ENCODE measurements around the gene PHACTR2.
A peak's percentile ranks its signal among the peaks of the same experiment; 100 is the strongest.
"Not testable (repeated sequence)": the region's sequence is repeated elsewhere in the genome, so short reads cannot be mapped to it uniquely, and the experiment has no call there.

The PHACTR2 gene

GRCh38 chr6:143822584-143823024 is 144.8 kb downstream of the PHACTR2 start:
- DNase-seq = no peak

DNA sequence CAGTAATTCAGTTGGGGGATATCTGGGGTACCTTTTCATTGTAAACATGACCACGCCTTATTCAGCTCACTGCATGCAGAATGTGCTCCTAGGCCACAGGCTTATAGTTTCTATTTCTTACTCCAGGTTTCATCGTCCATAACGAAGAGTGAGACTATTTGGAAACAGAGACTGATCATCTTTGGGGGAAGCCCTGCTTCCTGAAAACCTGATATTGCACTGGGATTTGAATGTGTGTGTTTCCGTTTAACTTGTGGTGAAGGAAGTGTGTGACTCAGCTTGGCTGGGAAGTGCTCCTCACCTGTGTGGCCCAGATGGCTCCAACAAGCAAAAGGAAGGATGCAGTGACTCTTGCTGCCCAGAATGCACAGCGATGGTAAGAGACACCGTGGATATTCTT is 145.8 kb downstream of the PHACTR2 start:
- DNase-seq = no peak

GRCh38 chr6:143828572-143828971 is 150.8 kb downstream of the PHACTR2 start:
- no peak for DNase-seq

DNA sequence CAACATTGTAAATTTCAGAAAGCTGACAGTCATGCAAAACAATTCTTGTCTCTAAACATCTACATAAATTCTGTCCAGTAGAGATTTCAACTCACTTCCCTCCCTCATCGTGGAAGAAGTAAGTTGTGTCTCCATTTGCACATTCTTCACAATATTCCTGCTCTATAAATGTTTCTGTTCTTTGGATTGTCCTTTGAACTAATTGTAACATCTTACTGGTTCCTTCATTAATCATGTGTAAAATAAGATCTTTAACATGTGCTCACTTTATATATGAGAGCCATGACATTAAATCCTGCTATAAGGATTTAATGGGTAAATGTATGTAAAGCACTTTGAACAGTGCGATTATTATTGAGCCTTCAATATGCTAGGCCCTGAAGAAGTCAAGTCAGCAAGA is 158.4 kb downstream of the PHACTR2 start:
- DNase-seq = no peak

DNA sequence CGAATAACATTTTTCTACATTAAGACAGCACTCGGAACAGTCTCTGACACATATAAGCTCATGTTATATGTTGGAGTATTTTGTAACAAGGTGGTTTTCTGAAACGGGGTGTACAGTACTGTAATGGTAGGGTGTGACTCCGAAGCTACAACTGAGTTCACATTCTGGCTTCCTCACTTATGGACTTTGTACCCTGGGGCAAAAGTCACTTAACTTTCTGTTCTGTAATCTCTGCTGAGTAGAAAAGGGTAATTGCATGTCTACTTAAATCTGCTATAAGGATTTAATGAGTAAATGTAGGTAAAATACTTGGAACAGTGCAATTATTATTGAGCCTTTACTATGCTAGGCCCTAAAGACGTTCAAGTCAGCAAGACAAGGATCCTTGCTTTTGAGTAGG is 160.6 kb downstream of the PHACTR2 start:
- no peak for DNase-seq

DNA sequence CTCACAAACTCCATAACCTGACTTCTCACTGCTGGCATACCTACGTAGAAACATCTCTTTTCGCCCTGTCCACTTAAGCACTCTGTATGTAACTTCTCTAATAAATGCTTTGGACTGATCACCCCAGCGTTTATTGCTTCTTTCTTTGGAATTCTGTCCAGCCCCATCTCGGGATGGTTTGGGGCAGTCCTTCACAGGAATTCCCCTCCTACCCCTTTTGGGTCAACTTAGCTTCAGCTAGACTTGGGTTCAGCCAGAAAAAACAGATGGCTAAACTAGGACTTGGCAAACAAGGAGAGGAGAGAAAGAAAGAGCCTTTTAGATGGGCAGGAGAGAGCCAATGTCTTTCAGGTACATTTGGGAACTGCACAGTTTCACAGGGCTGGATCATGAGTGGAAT is 161.4 kb downstream of the PHACTR2 start:
- DNase-seq = no peak

DNA sequence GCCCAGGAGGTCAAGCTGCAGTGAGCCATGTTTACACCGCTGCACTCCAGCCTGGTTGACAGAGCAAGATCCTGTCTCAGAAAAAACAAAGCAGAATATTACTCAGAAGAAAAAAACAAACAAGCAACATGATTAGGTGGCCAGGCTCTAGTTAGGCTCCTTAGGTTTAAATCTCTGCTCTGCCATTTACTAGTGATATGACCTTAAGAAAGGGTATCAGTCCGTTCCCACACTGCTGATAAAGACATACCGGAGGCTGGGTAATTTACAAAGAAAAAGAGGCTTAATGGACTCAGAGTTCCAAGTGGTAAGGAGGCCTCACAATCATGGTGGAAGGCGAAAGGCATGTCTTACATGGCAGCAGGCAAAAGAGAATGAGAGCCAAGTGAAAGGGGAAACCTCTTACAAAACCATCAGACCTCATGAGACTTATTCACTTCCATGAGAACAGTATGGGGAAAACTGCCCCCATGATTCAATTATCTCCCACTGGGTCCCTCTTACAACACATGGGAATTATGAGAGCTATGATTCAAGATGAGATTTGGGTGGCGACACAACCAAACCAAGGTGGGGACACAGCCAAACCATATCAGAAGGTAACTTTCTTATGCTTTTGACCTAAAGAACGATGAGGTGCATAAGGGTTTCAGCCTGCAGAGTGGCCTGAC is 163.0 kb downstream of the PHACTR2 start:
- no peak for DNase-seq

DNA sequence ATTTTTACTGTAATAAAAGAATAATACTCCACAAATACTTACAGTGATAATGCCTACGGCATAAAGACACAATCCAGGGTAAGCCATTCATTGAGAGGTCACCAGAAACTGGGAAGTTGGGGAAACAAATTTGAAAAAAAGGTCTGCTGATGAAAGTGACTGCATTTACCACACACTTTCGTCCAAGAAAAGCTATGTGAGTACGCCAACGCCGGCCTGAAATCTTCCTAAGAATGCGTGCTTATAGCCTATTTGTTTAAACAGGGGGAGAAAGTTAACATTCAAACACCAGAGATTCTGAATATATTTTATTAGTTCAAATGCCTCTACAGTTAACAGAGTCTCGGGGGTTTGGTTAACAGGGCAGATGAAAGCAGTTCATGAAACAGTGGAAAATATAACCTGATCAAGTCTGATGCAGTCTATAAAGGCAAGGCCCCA is 164.7 kb downstream of the PHACTR2 start:
- no peak for DNase-seq

DNA sequence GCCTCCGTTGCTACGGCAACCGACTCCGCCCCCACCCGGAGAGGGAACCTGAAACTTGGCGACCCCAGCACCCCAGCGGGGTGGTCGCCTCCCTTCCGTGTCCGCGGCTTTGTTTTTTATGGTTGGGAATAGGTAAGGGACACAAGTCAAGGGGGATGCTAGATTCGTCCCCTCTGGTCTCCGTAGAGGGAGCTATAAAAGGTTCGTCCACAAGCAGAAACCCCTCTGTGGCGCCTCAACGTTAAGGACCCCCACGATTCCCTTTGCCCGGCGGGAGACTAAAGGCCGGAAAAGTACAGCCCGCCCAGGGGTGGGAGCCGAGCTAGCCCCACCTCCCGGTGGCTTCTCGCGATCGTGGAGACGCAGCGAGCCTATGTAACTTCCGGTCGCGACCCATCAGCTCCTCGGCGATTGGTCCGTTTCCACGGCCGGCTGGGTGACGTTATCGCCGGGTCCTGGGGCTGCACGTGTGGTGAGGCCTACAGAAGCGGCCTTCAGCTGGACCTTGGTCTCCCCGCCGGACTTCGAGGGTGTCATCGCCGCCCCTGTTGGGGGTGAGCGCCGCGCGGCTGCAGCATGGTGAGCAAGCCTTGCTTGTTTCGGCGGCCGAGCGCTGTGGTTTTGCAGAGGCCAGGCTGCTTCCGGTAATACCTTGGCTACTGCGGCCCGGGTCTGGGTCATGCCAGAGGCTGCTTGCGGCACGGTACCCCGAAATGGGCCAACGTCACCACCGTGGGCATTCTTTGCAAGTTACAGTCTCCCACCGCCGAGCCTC is 165.3 kb downstream of the PHACTR2 start, which contains the start of gene LTV1:
LTV1 (plus strand) TSS at position 437 of the 775 bp plus-strand sequence; CDS start at position 577, 140 bp downstream.
- DNase-seq = peak; percentile 80

GRCh38 chr6:143843677-143843999 is 165.9 kb downstream of the PHACTR2 start:
- no peak for DNase-seq

- DNase-seq = no peak
Measured at GRCh38 chr6:143844006-143844405, 166.2 kb downstream of the PHACTR2 start.

DNA sequence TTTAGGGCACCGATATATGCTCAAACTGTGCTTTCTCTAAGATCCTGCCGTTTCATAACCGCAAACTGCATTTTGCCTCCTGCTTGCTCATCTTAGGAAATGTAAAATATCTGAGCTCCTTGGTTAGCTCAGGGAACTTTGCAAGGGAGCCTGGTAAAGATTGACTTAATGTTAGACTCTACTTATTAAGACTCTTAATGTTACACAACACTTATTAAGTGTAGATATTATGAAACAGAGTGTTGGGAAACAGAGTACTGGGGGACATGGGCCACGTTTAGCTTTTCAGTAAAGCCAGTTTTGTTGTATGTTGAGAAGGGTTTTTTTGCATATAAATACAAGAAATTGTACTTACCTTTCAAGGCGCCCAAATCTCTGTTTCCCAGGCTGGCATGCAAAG is 167.3 kb downstream of the PHACTR2 start:
- no peak for DNase-seq

GRCh38 chr6:143851706-143852105 is 173.9 kb downstream of the PHACTR2 start:
- DNase-seq = not testable (repeated sequence)

GRCh38 chr6:143855057-143855456 is 177.3 kb downstream of the PHACTR2 start:
- DNase-seq = not testable (repeated sequence)

DNA sequence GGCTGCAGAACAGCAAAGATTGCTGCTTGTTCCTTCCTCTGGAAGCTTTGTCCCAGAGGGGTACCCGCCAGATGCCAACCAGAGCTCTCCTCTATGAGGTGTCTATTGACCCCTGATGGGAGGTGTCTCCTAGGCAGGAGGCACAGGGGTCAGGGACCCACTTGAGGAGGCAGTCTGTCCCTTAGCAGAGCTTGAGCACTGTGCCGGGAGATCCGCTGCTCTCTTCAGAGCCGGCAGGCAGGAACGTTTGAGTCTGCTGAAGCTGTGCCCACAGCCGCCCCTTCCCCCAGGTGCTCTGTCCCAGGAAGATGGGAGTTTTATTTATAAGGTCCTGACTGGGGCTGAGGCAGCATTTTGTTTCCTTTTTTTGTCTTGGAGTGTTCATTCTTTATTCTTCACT is 179.0 kb downstream of the PHACTR2 start:
- not testable (repeated sequence) for DNase-seq

DNA sequence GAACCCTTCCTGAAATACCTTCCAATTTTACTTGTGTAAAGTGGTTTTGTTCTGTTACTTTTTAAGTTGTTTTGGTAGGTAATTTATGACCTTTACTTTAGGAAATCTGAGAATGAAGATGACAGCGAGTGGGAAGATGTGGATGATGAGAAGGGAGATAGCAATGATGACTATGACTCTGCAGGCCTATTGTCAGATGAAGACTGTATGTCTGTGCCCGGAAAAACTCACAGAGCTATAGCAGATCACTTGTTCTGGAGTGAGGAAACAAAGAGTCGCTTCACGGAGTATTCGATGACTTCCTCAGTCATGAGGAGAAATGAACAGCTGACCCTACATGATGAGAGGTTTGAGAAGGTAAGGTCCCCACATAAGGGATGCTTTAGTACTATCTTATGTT is 179.9 kb downstream of the PHACTR2 start:
- no peak for DNase-seq

DNA sequence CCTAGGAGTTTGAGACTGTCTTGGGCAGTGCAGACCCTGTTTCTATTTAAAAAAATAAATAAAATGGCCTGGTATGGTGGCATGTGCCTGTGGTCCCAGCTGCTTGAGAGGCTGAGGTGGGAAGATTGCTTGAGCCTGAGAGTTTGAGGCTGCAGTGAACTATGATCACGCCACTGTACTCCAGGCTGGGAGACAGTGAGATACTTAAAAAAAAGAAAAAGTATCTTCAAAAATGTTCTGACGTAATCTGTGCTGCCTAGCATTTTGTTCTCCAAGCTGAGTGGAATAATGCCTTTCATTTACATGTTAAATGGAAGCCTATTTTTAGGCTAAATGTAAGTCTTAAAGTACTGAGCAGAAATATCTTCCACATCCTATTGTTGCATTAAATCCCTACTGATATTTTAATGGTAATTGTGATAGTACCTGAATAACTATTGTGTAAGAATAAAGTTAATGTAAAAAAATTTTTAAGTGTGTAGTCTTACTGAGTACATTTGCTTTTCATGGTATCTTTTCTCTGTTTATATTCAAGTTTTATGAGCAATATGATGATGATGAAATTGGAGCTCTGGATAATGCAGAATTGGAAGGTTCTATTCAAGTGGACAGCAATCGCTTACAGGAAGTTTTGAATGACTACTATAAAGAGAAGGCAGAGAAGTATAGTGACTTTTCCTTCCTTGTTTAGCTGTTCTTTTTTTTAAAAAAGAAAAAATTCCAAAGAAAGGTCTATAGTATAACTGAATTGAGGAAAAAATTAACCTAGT is 182.3 kb downstream of the PHACTR2 start:
- DNase-seq = no peak

DNA sequence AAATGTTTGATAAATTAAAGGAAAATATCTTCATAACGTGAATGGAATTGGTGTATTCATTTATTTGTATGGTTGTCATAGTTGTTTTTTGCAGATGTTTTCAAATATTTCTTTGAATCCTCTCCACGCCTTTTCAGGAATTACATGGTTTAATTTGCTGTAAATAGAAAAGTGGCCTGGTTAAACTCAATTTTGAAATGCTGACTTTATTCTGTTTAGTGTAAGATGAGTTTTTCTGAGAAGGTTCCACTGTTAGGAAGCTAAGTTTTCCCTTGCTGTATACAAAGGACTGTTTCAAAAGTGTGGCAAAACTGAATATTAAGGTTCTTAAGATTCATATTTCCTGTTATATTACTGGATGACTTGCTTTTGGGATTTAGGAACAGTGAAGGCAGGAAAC is 186.0 kb downstream of the PHACTR2 start:
- DNase-seq = no peak

- no peak for DNase-seq
Measured at GRCh38 chr6:143864234-143864633, 186.5 kb downstream of the PHACTR2 start, which contains the start of gene ZC2HC1B. TSS of gene ZC2HC1B (plus strand) at chr6:143864474. CDS start at chr6:143864540, 66 bp downstream.

DNA sequence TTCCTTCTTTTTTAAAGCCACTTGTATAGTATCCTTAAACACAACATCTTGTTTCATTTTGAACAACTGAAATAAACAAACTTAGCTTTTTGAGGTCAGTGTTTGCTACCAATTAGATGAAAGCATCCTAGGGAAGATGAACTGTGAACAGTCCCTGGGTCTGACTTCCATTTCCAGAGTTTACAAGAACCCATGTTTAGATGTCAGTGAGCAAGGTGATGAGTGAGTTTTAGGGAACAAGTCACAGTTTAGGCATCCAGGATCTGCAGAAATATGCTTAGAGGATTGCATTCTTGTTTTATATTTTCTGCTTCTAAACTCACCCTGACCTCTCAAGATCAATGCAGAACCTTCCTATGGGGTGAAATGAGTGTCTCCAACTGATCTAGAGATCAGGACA is 189.5 kb downstream of the PHACTR2 start:
- DNase-seq = no peak

DNA sequence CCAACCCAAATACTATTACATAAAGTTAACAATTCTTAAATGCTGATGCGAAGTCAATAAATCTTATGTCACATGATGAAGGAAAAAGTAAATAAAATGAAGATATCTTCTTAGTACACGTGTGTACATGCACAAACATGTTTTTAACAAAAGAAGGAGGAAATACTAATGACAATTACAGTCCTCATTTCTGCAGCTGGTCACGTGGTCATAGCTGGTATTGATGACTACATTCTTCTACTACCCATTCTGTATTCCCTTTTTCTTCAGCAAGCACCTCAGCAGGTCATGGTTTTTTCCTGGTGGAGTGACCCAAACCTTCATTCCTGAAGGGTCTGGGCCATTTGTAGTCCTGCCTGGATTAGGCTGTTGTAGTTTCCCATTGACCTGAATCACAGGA is 191.0 kb downstream of the PHACTR2 start:
- not testable (repeated sequence) for DNase-seq

- not testable (repeated sequence) for DNase-seq
Measured at GRCh38 chr6:143871202-143871730, 193.5 kb downstream of the PHACTR2 start.

DNA sequence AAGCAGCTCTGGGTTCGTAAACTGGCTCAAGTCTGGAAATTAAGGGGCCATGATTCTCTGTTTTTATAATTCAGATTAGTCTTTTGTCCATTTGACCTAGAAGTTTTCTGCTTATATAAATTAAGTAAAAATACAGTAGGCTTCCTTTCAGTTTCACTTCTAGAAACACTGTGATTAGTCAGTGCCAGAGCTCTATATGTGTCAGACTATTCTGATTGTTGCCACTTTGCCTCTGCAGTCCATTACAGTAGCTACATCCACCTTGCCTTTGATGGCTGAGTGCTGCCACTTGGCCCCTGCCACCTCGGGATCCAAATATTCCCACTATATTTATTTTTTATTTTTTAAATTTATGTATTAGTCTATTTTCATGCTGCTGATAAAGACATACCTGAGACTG is 194.4 kb downstream of the PHACTR2 start:
- DNase-seq = no peak
